ENCODE data around the gene INO80D. TPM values are rescaled to one million over a fixed set of nuclear protein-coding genes. Genes with fewer than 3 reads are reported as not detected.
A peak's percentile ranks its signal among the peaks of the same experiment; 100 is the strongest.
"Not testable (repeated sequence)": the region's sequence is repeated elsewhere in the genome, so short reads cannot be mapped to it uniquely, and the experiment has no call there.

Gene INO80D
- total and polyA plus RNA-seq, 2 of the 8 experiments (the other 6 are each of a cell fraction or from before 2014, with no cell fraction given), result 6.2 to 37.4 TPM

- DNase-seq (ENCODE audit: low read depth in 1 of 2, low spot score in 2 of 2); H2BK20ac ChIP-seq (ENCODE audit: low read length); H3K79me1 ChIP-seq (ENCODE audit: low read depth, low read length); H3K9ac ChIP-seq (replicated peaks in 1 of 4; ENCODE audit: extremely low read depth in 1 of 4, low read depth in 3 of 4, low read length in 3 of 4); H3K4me3 ChIP-seq (ENCODE audit: extremely low read depth in 1 of 4, insufficient read depth in 2 of 4, low read depth in 3 of 4, low read length in 4 of 4); H3K56ac ChIP-seq (replicated peaks; ENCODE audit: insufficient read length, low read depth, low read length); H3K18ac ChIP-seq (ENCODE audit: extremely low read depth, low read length); H2BK120ac ChIP-seq (replicated peaks; ENCODE audit: low read depth, low read length); H3K23me2 ChIP-seq (ENCODE audit: low read depth, low read length); H2AFZ ChIP-seq (ENCODE audit: low read length); H2BK5ac ChIP-seq (ENCODE audit: low read depth, low read length); H3K23ac ChIP-seq (ENCODE audit: insufficient read length); H3K27me3 ChIP-seq (replicated peaks in 1 of 4; ENCODE audit: control insufficient read depth in 3 of 4, extremely low read depth in 1 of 4, insufficient read depth in 3 of 4, low read length in 3 of 4); H4K91ac ChIP-seq (replicated peaks; ENCODE audit: insufficient read length, low read length); H4K8ac ChIP-seq (ENCODE audit: extremely low read depth, insufficient read depth, low read length); H4K20me1 ChIP-seq (replicated peaks in 1 of 2; ENCODE audit: control insufficient read depth in 1 of 2, insufficient read depth in 2 of 2, low read length in 2 of 2); H3K36me3 ChIP-seq (ENCODE audit: control insufficient read depth in 2 of 4, insufficient read depth in 4 of 4, low read length in 3 of 4); H3K4me2 ChIP-seq (ENCODE audit: insufficient read depth in 1 of 2, low read depth in 2 of 2, low read length in 2 of 2); H3K14ac ChIP-seq (ENCODE audit: insufficient read length); H3K27ac ChIP-seq (ENCODE audit: low read depth, low read length); H2BK15ac ChIP-seq (ENCODE audit: low read length); H4K5ac ChIP-seq (ENCODE audit: insufficient read length, low read depth, low read length); H3K4ac ChIP-seq (replicated peaks; ENCODE audit: insufficient read length, low read depth, low read length); H2BK12ac ChIP-seq (ENCODE audit: low read depth, low read length); FAIRE-seq; H3K9me3 ChIP-seq (ENCODE audit: insufficient read depth in 2 of 2, low read depth in 1 of 2, low read length in 1 of 2): not testable (repeated sequence)
- Histone ChIP-seq H3K4me1 (replicated peaks in 1 of 4; ENCODE audit: control insufficient read depth in 3 of 4, insufficient read depth in 4 of 4, low read length in 3 of 4) (peaks cover 4 to 25% (median 18%) of the 10 kb centered on the region in 4 experiments; a peak in 6 of 7 replicates), H2AK5ac (ENCODE audit: low read depth, low read length) (0 out of 2 replicates have a peak overlapping the region, but pooled peaks have one; percentile 9), H3K79me2 (ENCODE audit: control insufficient read depth in 1 of 2, insufficient read depth in 2 of 2, low read length in 2 of 2) (peaks cover 3 to 90% of the 10 kb centered on the region in 2 experiments)
- CTCF ChIA-PET (ENCODE audit: partially characterized antibody), result interaction anchor here (0.6 to 1.0 kb wide), 3 partner anchors 24 to 141 kb away, joined by 3 read pairs; no protein-coding TSS in a partner anchor
- WGBS, 2 experiments (ENCODE audit: extremely low coverage in 1 of 2, insufficient coverage in 1 of 2, insufficient read length in 1 of 2, insufficient replicate concordance in 2 of 2, low coverage in 1 of 2, low lambda C conversion rate in 2 of 2, missing lambda C conversion rate in 1 of 2), result 89% methylated on average over 5 of the region's 5 CpGs; no CpG with 5 or more reads in 1 of the 2 experiments
- POLR2A ChIA-PET (ENCODE audit: partially characterized antibody), result interaction anchor here (1.0 to 1.6 kb wide), 5 partner anchors 11 to 21 kb away, joined by 3 to 8 read pairs (median 5); no protein-coding TSS in a partner anchor
Measured at GRCh38 chr2:206077879-206078278, 8.1 kb downstream of the INO80D start.

Data from H1 (cell line).